WTC11 (cell line): ENCODE data around the gene BANK1. TPM values are rescaled to one million over a fixed set of nuclear protein-coding genes. Genes with fewer than 3 reads are reported as not detected.

Experiments
- ATAC-seq: fragments of 200-7000 bp; cut with Tn5 transposase; 2 replicates; pipeline ENCODE4 v1.10.0; 2021; ENCODE audit warnings: mild to moderate bottlenecking, moderate library complexity
- CTCF ChIA-PET: fragments of 300-600 bp; sonication (Branson Sonifier 250); formaldehyde crosslinking; loops from one replicate; lab custom pipeline; 2021; ENCODE audit warnings: antibody characterized with exemption; lab: Charles Lee
- POLR2A ChIA-PET: fragments of 350-600 bp; sonication (Branson Sonifier 250); formaldehyde crosslinking; loops from one replicate; lab custom pipeline; 2021; ENCODE audit warnings: antibody characterized with exemption; lab: Charles Lee
- DNase-seq: peaks from one replicate; pipeline ENCODE4 v3.0.0; 2021; ENCODE audit warnings: low spot score
- H3K27ac Mint-ChIP-seq: 2 replicates; pipeline ENCODE4 v1.8.0; 2021; ENCODE audit warnings: mixed read lengths
- H3K27me3 Mint-ChIP-seq: 2 replicates; pipeline ENCODE4 v1.8.0; 2021; ENCODE audit warnings: low read depth, mild to moderate bottlenecking, moderate library complexity, mixed read lengths
- H3K36me3 Mint-ChIP-seq: 2 replicates; pipeline ENCODE4 v1.8.0; 2021; ENCODE audit warnings: mixed read lengths
- H3K4me1 Mint-ChIP-seq: 2 replicates; pipeline ENCODE4 v1.8.0; 2022; ENCODE audit warnings: mixed read lengths
- H3K4me3 Mint-ChIP-seq: 2 replicates; pipeline ENCODE4 v1.8.0; 2021; ENCODE audit warnings: mild to moderate bottlenecking, moderate library complexity, mixed read lengths
- H3K9me3 Mint-ChIP-seq: 2 replicates; pipeline ENCODE4 v1.8.0; 2021; ENCODE audit warnings: mixed read lengths
- CBFB ChIP-seq: sonication (generic); formaldehyde crosslinking; IDR thresholded peaks from 2 replicates; pipeline ENCODE4 v1.8.1; 2022; ENCODE audit warnings: mild to moderate bottlenecking, low read depth, missing genetic modification reagents
- CREM ChIP-seq: sonication (generic); formaldehyde crosslinking; IDR thresholded peaks from 2 replicates; pipeline ENCODE4 v1.8.1; 2022; ENCODE audit warnings: mild to moderate bottlenecking, missing genetic modification reagents, moderate library complexity
- CTCF ChIP-seq: fragments of 200-600 bp; IDR thresholded peaks from 2 replicates; pipeline ENCODE4 v1.8.0; 2022; ENCODE audit warnings: antibody characterized with exemption
- EMX1 ChIP-seq: fragments of 250-450 bp; sonication (Bioruptor Pico); IDR thresholded peaks from 2 replicates; pipeline ENCODE4 v1.8.0; 2021; ENCODE audit warnings: mild to moderate bottlenecking
- FOXK1 ChIP-seq: sonication (generic); formaldehyde crosslinking; IDR thresholded peaks from 2 replicates; pipeline ENCODE4 v1.8.0; 2022; ENCODE audit warnings: mild to moderate bottlenecking, moderate library complexity, missing genetic modification reagents
- FOXP1 ChIP-seq: sonication (generic); formaldehyde crosslinking; IDR thresholded peaks from 2 replicates; pipeline ENCODE4 v1.8.0; 2022; ENCODE audit warnings: missing genetic modification reagents, mild to moderate bottlenecking, moderate library complexity, borderline replicate concordance
- HMGA2 ChIP-seq: fragments of 250-450 bp; sonication (Bioruptor Pico); IDR thresholded peaks from 2 replicates; pipeline ENCODE4 v1.4.0; 2021; ENCODE audit warnings: mild to moderate bottlenecking, moderate library complexity
- HMGXB4 ChIP-seq: sonication (generic); formaldehyde crosslinking; IDR thresholded peaks from 2 replicates; pipeline ENCODE4 v1.8.1; 2023; ENCODE audit warnings: mild to moderate bottlenecking, moderate library complexity, missing genetic modification reagents
- IRF1 ChIP-seq: sonication (generic); formaldehyde crosslinking; IDR thresholded peaks from 2 replicates; pipeline ENCODE4 v1.8.0; 2023; ENCODE audit warnings: missing genetic modification reagents
- MAX ChIP-seq: sonication (generic); formaldehyde crosslinking; IDR thresholded peaks from 2 replicates; pipeline ENCODE4 v1.8.0; 2022; ENCODE audit warnings: mild to moderate bottlenecking, missing genetic modification reagents
- NR3C1 ChIP-seq: sonication (generic); formaldehyde crosslinking; conservative IDR thresholded peaks from 2 replicates; pipeline ENCODE4 v1.8.1; 2023; ENCODE audit warnings: low read depth, mild to moderate bottlenecking, missing genetic modification reagents
- OVOL2 ChIP-seq: fragments of 250-450 bp; sonication (Bioruptor Pico); IDR thresholded peaks from 2 replicates; pipeline ENCODE4 v1.9.0; 2021; ENCODE audit warnings: mild to moderate bottlenecking, borderline replicate concordance
- SMAD3 ChIP-seq: sonication (generic); formaldehyde crosslinking; IDR thresholded peaks from 2 replicates; pipeline ENCODE4 v1.8.0; 2022; ENCODE audit warnings: missing genetic modification reagents, mild to moderate bottlenecking, borderline replicate concordance
- SOX15 ChIP-seq: fragments of 250-450 bp; sonication (Bioruptor Pico); IDR thresholded peaks from 2 replicates; pipeline ENCODE4 v1.9.0; 2021; ENCODE audit warnings: mild to moderate bottlenecking
- SP1 ChIP-seq: sonication (generic); formaldehyde crosslinking; conservative IDR thresholded peaks from 2 replicates; pipeline ENCODE4 v1.8.1; 2022; ENCODE audit warnings: missing genetic modification reagents
- USF2 ChIP-seq: sonication (generic); formaldehyde crosslinking; IDR thresholded peaks from 2 replicates; pipeline ENCODE4 v1.8.1; 2023; ENCODE audit warnings: mild to moderate bottlenecking, missing genetic modification reagents, moderate library complexity
- ZNF232 ChIP-seq: sonication (generic); formaldehyde crosslinking; IDR thresholded peaks from 2 replicates; pipeline ENCODE4 v1.8.0; 2022; ENCODE audit warnings: mild to moderate bottlenecking, missing genetic modification reagents
- ZNF281 ChIP-seq: sonication (generic); formaldehyde crosslinking; IDR thresholded peaks from 2 replicates; pipeline ENCODE4 v1.8.0; 2023; ENCODE audit warnings: mild to moderate bottlenecking, missing genetic modification reagents
- ZNF425 ChIP-seq: fragments of 250-450 bp; sonication (Bioruptor Pico); conservative IDR thresholded peaks from 2 replicates; pipeline ENCODE4 v1.9.0; 2021; ENCODE audit warnings: mild to moderate bottlenecking
- total RNA-seq: library from RNA; stranded (reverse); gene quantifications from 3 replicates; pipeline ENCODE4 v1.2.3, GENCODE V29; 2021
- TF ChIP-seq, protein P1 (sequence below): fragments of 250-450 bp; sonication (Bioruptor Pico); IDR thresholded peaks from 2 replicates; pipeline ENCODE4 v1.9.0; 2021; ENCODE audit warnings: mild to moderate bottlenecking, borderline replicate concordance
- TF ChIP-seq, protein P2 (sequence below): fragments of 250-450 bp; sonication (Bioruptor Pico); IDR thresholded peaks from 2 replicates; pipeline ENCODE4 v1.9.0; 2021; ENCODE audit warnings: moderate library complexity, mild to moderate bottlenecking, inconsistent platforms, borderline replicate concordance

Gene BANK1
- total RNA-seq, 1 experiment from 2014 or later = 0.68 TPM

DNA sequence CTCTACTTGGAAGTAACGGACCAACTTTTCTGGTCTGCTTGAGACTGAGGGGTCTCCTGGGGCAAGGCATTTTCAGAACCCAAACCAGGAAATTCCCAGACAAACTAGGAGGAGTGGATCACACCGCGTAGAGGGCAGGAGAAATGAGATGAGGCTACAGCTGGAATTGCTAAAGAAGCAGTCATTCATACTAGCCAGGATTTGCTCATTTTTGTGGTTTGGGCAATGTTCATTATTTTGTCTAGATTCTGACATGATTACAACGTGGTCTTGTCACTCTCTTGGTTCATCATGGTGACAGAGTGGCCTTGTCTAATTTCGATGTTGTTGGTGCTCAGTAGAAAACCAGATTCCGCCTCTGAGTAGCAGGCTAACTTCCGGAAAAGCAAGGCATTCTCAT, 63.2 kb downstream of the BANK1 start:
- Mint-ChIP-seq H3K4me1 (peaks cover 6% of the 10 kb centered on the region), H3K27me3 (no peaks in the 10 kb centered on the region), H3K36me3 (no peaks in the 10 kb centered on the region)
- POLR2A ChIA-PET = no interaction called here
- ATAC-seq (no peak), DNase-seq (no peak)
- CTCF ChIA-PET = no interaction called here
- TF ChIP-seq MAX (CRISPR knock-in tag) = no peak
- no peak for TF ChIP-seq ZNF232 (CRISPR knock-in tag)
- no peak for TF ChIP-seq HMGA2 (CRISPR knock-in tag)
- TF ChIP-seq CTCF = no peak
- no peak for TF ChIP-seq FOXP1
- TF ChIP-seq, protein P1, sequence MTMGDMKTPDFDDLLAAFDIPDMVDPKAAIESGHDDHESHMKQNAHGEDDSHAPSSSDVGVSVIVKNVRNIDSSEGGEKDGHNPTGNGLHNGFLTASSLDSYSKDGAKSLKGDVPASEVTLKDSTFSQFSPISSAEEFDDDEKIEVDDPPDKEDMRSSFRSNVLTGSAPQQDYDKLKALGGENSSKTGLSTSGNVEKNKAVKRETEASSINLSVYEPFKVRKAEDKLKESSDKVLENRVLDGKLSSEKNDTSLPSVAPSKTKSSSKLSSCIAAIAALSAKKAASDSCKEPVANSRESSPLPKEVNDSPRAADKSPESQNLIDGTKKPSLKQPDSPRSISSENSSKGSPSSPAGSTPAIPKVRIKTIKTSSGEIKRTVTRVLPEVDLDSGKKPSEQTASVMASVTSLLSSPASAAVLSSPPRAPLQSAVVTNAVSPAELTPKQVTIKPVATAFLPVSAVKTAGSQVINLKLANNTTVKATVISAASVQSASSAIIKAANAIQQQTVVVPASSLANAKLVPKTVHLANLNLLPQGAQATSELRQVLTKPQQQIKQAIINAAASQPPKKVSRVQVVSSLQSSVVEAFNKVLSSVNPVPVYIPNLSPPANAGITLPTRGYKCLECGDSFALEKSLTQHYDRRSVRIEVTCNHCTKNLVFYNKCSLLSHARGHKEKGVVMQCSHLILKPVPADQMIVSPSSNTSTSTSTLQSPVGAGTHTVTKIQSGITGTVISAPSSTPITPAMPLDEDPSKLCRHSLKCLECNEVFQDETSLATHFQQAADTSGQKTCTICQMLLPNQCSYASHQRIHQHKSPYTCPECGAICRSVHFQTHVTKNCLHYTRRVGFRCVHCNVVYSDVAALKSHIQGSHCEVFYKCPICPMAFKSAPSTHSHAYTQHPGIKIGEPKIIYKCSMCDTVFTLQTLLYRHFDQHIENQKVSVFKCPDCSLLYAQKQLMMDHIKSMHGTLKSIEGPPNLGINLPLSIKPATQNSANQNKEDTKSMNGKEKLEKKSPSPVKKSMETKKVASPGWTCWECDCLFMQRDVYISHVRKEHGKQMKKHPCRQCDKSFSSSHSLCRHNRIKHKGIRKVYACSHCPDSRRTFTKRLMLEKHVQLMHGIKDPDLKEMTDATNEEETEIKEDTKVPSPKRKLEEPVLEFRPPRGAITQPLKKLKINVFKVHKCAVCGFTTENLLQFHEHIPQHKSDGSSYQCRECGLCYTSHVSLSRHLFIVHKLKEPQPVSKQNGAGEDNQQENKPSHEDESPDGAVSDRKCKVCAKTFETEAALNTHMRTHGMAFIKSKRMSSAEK = no peak
- no peak for TF ChIP-seq CBFB (CRISPR knock-in tag)
- TF ChIP-seq, protein P2, sequence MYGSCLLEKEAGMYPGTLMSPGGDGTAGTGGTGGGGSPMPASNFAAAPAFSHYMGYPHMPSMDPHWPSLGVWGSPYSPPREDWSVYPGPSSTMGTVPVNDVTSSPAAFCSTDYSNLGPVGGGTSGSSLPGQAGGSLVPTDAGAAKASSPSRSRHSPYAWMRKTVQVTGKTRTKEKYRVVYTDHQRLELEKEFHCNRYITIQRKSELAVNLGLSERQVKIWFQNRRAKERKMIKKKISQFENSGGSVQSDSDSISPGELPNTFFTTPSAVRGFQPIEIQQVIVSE (CRISPR knock-in tag) = no peak
- TF ChIP-seq ZNF425 (CRISPR knock-in tag) = no peak
- no peak for TF ChIP-seq SOX15 (CRISPR knock-in tag)
- no peak for TF ChIP-seq IRF1 (CRISPR knock-in tag)
- no peak for TF ChIP-seq SP1 (CRISPR knock-in tag)
- TF ChIP-seq, all 79 proteins: peak for 0
- H3K27ac Mint-ChIP-seq = no peak overlapping the region; the same call in 1 of the 2 replicates
- no peak overlapping the region for H3K4me3 Mint-ChIP-seq
- 0 out of 2 replicates have a peak, but pooled peaks cover 3% of the 10 kb centered on the region for H3K9me3 Mint-ChIP-seq

- Mint-ChIP-seq H3K4me3 (no peak overlapping the region), H3K36me3 (no peaks in the 10 kb centered on the region), H3K27me3 (no peaks in the 10 kb centered on the region), H3K27ac (no peak overlapping the region), H3K4me1 (peaks cover 6% of the 10 kb centered on the region), H3K9me3 (0 out of 2 replicates have a peak, but pooled peaks cover 3% of the 10 kb centered on the region)
- POLR2A ChIA-PET = no interaction called here
- DNase-seq = no peak
- CTCF ChIA-PET = no interaction called here
- ATAC-seq = no peak
- TF ChIP-seq FOXK1 (CRISPR knock-in tag) (no peak), CREM (CRISPR knock-in tag) (no peak), ZNF281 (CRISPR knock-in tag) (no peak), HMGXB4 (CRISPR knock-in tag) (no peak), USF2 (CRISPR knock-in tag) (no peak), EMX1 (CRISPR knock-in tag) (no peak), SMAD3 (CRISPR knock-in tag) (no peak), OVOL2 (no peak), NR3C1 (CRISPR knock-in tag) (no peak)
Observed at GRCh38 chr4:101855239-101855638, 64.7 kb downstream of the BANK1 start.
